MCF 10A (cell line): ENCODE measurements around the gene SAMD14. TPM values are rescaled to one million over a fixed set of nuclear protein-coding genes. Genes with fewer than 3 reads are reported as not detected.
A peak's percentile ranks its signal among the peaks of the same experiment; 100 is the strongest.

ENCODE experiments used
- BruUV-seq: library from RNA; stranded (reverse); fragments of 400-500 nt; replicated peaks from 2 replicates; lab custom pipeline; 2021; lab: Mats Ljungman, UMichigan
- CTCF ChIA-PET: fragments of 300-600 bp; sonication (Branson Sonifier 250); formaldehyde crosslinking; extraction: SDS; loops from one replicate; lab custom pipeline; 2021; ENCODE audit warnings: antibody characterized with exemption, inconsistent platforms; lab: Yijun Ruan, JAX
- POLR2A ChIA-PET: fragments of 300-600, 350-650 bp; sonication (Branson Sonifier 250); formaldehyde crosslinking; extraction: SDS; loops from one replicate; lab custom pipeline; 2020; ENCODE audit warnings: antibody characterized with exemption, inconsistent platforms; lab: Yijun Ruan, JAX
- DNase-seq: peaks from one replicate; pipeline ENCODE4 v3.0.0-alpha.2; 2018; ENCODE audit not compliant: unreplicated experiment
- H3K27ac Mint-ChIP-seq: one replicate; pipeline ENCODE4 v1.8.0; 2022; ENCODE audit warnings: mild to moderate bottlenecking, low read depth, mixed read lengths; ENCODE audit not compliant: unreplicated experiment
- H3K27me3 Mint-ChIP-seq: one replicate; pipeline ENCODE4 v1.8.0; 2022; ENCODE audit warnings: mixed read lengths; ENCODE audit not compliant: insufficient read depth, unreplicated experiment
- H3K36me3 Mint-ChIP-seq: one replicate; pipeline ENCODE4 v1.8.0; 2022; ENCODE audit warnings: mild to moderate bottlenecking, moderate library complexity, mixed read lengths; ENCODE audit not compliant: insufficient read depth, unreplicated experiment
- H3K4me1 Mint-ChIP-seq: one replicate; pipeline ENCODE4 v1.8.0; 2022; ENCODE audit warnings: mixed read lengths; ENCODE audit not compliant: insufficient read depth, unreplicated experiment
- H3K4me3 Mint-ChIP-seq: one replicate; pipeline ENCODE4 v1.8.0; 2022; ENCODE audit warnings: mild to moderate bottlenecking, moderate library complexity, mixed read lengths; ENCODE audit not compliant: unreplicated experiment
- H3K9me3 Mint-ChIP-seq: one replicate; pipeline ENCODE4 v1.8.0; 2022; ENCODE audit warnings: mixed read lengths; ENCODE audit not compliant: unreplicated experiment
- CTCF ChIP-seq: fragments of 200-600 bp; IDR thresholded peaks from one replicate; pipeline ENCODE4 v1.8.0; 2022; ENCODE audit warnings: antibody characterized with exemption, mild to moderate bottlenecking; ENCODE audit not compliant: unreplicated experiment
- intact Hi-C: fragments of 100-400 bp; cut with micrococcal nuclease; formaldehyde crosslinking; loops from 2 replicates; pipeline ENCODE4 v1.14.1; 2022
- total RNA-seq: library from RNA; stranded (reverse); gene quantifications from 2 replicates; pipeline ENCODE4 v1.2.3, GENCODE V29; 2022

SAMD14 gene
- total RNA-seq, 1 experiment from 2014 or later = 0.09 TPM

- intact Hi-C loops = loop anchor here (1.0 kb wide), 2 partner anchors 29 to 128 kb away; no protein-coding TSS in a partner anchor
- no TSS peak for BruUV-seq
- ChIA-PET CTCF (interaction anchor here (0.6 to 5.3 kb wide), 49 partner anchors 8 to 672 kb away, joined by 3 to 122 read pairs (median 5); partner anchors contain the start of gene COL1A1), POLR2A (interaction anchor here (0.6 to 3.3 kb wide), 6 partner anchors 9 to 124 kb away, joined by 3 to 15 read pairs (median 6); no protein-coding TSS in a partner anchor)
- peaks cover 21% of the 10 kb centered on the region for H3K4me1 Mint-ChIP-seq
- no peak overlapping the region for H3K27ac Mint-ChIP-seq
- H3K4me3 Mint-ChIP-seq = no peak overlapping the region
- peak; percentile 68 for DNase-seq
- peak; percentile 69 for TF ChIP-seq CTCF
- H3K27me3 Mint-ChIP-seq = no peaks in the 10 kb centered on the region
- no peaks in the 10 kb centered on the region for H3K9me3 Mint-ChIP-seq
- H3K36me3 Mint-ChIP-seq = peaks cover 5% of the 10 kb centered on the region
These were observed 39.3 kb upstream of the SAMD14 start for GRCh38 chr17:50169121-50169764.

GRCh38 chr17:50168319-50168718, 38.4 kb upstream of the SAMD14 start:
- no peak for TF ChIP-seq CTCF
- ChIA-PET POLR2A (interaction anchor here (2.1 to 3.3 kb wide), 2 partner anchors 10 to 16 kb away, joined by 9 to 15 read pairs; no protein-coding TSS in a partner anchor), CTCF (interaction anchor here (0.9 to 5.3 kb wide), 5 partner anchors 10 to 128 kb away, joined by 3 to 122 read pairs (median 34); no protein-coding TSS in a partner anchor)
- H3K9me3 Mint-ChIP-seq = no peaks in the 10 kb centered on the region
- no peak overlapping the region for H3K27ac Mint-ChIP-seq
- peaks cover 16% of the 10 kb centered on the region for H3K4me1 Mint-ChIP-seq
- H3K36me3 Mint-ChIP-seq = peaks cover 5% of the 10 kb centered on the region
- intact Hi-C loops = no loop called here
- no peaks in the 10 kb centered on the region for H3K27me3 Mint-ChIP-seq
- H3K4me3 Mint-ChIP-seq = no peak overlapping the region
- no peak for DNase-seq
- no TSS peak for BruUV-seq

- no peak overlapping the region for H3K4me3 Mint-ChIP-seq
- CTCF ChIA-PET = interaction anchor here (0.7 to 5.3 kb wide), 5 partner anchors 11 to 129 kb away, joined by 3 to 122 read pairs (median 34); no protein-coding TSS in a partner anchor
- H3K36me3 Mint-ChIP-seq = peaks cover 5% of the 10 kb centered on the region
- intact Hi-C loops = no loop called here
- H3K9me3 Mint-ChIP-seq = no peaks in the 10 kb centered on the region
- no peak overlapping the region for H3K27ac Mint-ChIP-seq
- no TSS peak for BruUV-seq
- DNase-seq = no peak
- TF ChIP-seq CTCF = no peak
- POLR2A ChIA-PET = no interaction called here
- H3K4me1 Mint-ChIP-seq = peaks cover 15% of the 10 kb centered on the region
- H3K27me3 Mint-ChIP-seq = no peaks in the 10 kb centered on the region
These were observed 37.4 kb upstream of the SAMD14 start for GRCh38 chr17:50167371-50167770.

- no peaks in the 10 kb centered on the region for H3K27me3 Mint-ChIP-seq
These were observed 36.7 kb upstream of the SAMD14 start for GRCh38 chr17:50166518-50167181.

More at GRCh38 chr17:50166518-50167181, 36.7 kb upstream of the SAMD14 start:
- ChIA-PET POLR2A (interaction anchor here (1.4 kb wide), 1 partner anchor 32 kb away, joined by 3 read pairs; no protein-coding TSS in a partner anchor), CTCF (interaction anchor here (0.7 to 4.7 kb wide), 5 partner anchors 11 to 130 kb away, joined by 3 to 47 read pairs (median 8); no protein-coding TSS in a partner anchor)
- no peak for TF ChIP-seq CTCF
- DNase-seq = no peak
- H3K4me1 Mint-ChIP-seq = peaks cover 18% of the 10 kb centered on the region
- BruUV-seq = no TSS peak
- peaks cover 5% of the 10 kb centered on the region for H3K36me3 Mint-ChIP-seq
- intact Hi-C loops = no loop called here
- H3K4me3 Mint-ChIP-seq = no peak overlapping the region
- no peaks in the 10 kb centered on the region for H3K9me3 Mint-ChIP-seq
- H3K27ac Mint-ChIP-seq = no peak overlapping the region
